HUES6 (cell line): ENCODE results near the gene DIRAS1.
"Not testable (repeated sequence)": the region's sequence is repeated elsewhere in the genome, so short reads cannot be mapped to it uniquely, and the experiment has no call there.

ENCODE experiments used
- H3K27ac ChIP-seq: 2 replicates; pipeline ENCODE4 v1.7.0; 2013; ENCODE audit warnings: low read depth, mild to moderate bottlenecking, low read length, inconsistent platforms
- H3K27me3 ChIP-seq: 2 replicates; pipeline ENCODE4 v1.6.1; 2013; ENCODE audit warnings: low read length; ENCODE audit not compliant: control insufficient read depth, insufficient read depth
- H3K36me3 ChIP-seq: 2 replicates; pipeline ENCODE4 v1.6.1; 2013; ENCODE audit warnings: low read length; ENCODE audit not compliant: control insufficient read depth, insufficient read depth
- H3K4me1 ChIP-seq: 2 replicates; pipeline ENCODE4 v1.6.1; 2013; ENCODE audit warnings: low read length; ENCODE audit not compliant: control insufficient read depth, insufficient read depth
- H3K4me3 ChIP-seq: 2 replicates; pipeline ENCODE4 v1.5.1; 2013; ENCODE audit warnings: low read depth, low read length
- H3K9ac ChIP-seq: one replicate; pipeline ENCODE4 v1.6.1; 2013; ENCODE audit warnings: mild to moderate bottlenecking, low read length
- H3K9me3 ChIP-seq: 2 replicates; pipeline ENCODE4 v1.6.1; 2013; ENCODE audit warnings: low read depth, low read length; ENCODE audit not compliant: control insufficient read depth, insufficient read depth

Gene DIRAS1

GRCh38 chr19:2685204-2685704 lies 35.9 kb downstream of the DIRAS1 start:
- H3K9ac ChIP-seq: no peak overlapping the region

GRCh38 chr19:2683430-2684003 lies 37.7 kb downstream of the DIRAS1 start:
- H3K27me3 ChIP-seq: no peaks in the 10 kb centered on the region
- H3K36me3 ChIP-seq: no peaks in the 10 kb centered on the region
- no peak overlapping the region for H3K4me3 ChIP-seq
- H3K27ac ChIP-seq: no peak overlapping the region
- H3K4me1 ChIP-seq: no peaks in the 10 kb centered on the region
- H3K9ac ChIP-seq: no peak overlapping the region
- H3K9me3 ChIP-seq: no peaks in the 10 kb centered on the region

More at GRCh38 chr19:2685204-2685704, 35.9 kb downstream of the DIRAS1 start:
- H3K4me3 ChIP-seq: no peak overlapping the region
- no peak overlapping the region for H3K27ac ChIP-seq
- H3K4me1 ChIP-seq: no peaks in the 10 kb centered on the region
- no peaks in the 10 kb centered on the region for H3K9me3 ChIP-seq
- H3K36me3 ChIP-seq: no peaks in the 10 kb centered on the region
- H3K27me3 ChIP-seq: no peaks in the 10 kb centered on the region

- H3K27me3 ChIP-seq: peaks cover 18% of the 10 kb centered on the region; the same call in 1 of the 2 replicates
- no peak overlapping the region for H3K27ac ChIP-seq
- H3K4me3 ChIP-seq: no peak overlapping the region
- no peak overlapping the region for H3K9ac ChIP-seq
- peaks cover under 1% of the 10 kb centered on the region; the same call in 1 of the 2 replicates for H3K4me1 ChIP-seq
- no peaks in the 10 kb centered on the region for H3K36me3 ChIP-seq
- H3K9me3 ChIP-seq: no peaks in the 10 kb centered on the region
Observed at GRCh38 chr19:2680808-2681207, 40.4 kb downstream of the DIRAS1 start.

GRCh38 chr19:2679439-2679838 lies 41.7 kb downstream of the DIRAS1 start:
- no peak overlapping the region for H3K4me3 ChIP-seq
- no peak overlapping the region for H3K27ac ChIP-seq
- H3K9ac ChIP-seq: no peak overlapping the region
- H3K27me3 ChIP-seq: peaks cover 31% of the 10 kb centered on the region
- no peaks in the 10 kb centered on the region for H3K36me3 ChIP-seq
- no peaks in the 10 kb centered on the region for H3K9me3 ChIP-seq
- peaks cover 12% of the 10 kb centered on the region for H3K4me1 ChIP-seq

- peaks cover 12% of the 10 kb centered on the region for H3K4me1 ChIP-seq
- H3K9me3 ChIP-seq, H3K4me3 ChIP-seq, H3K36me3 ChIP-seq, H3K27ac ChIP-seq, H3K9ac ChIP-seq: not testable (repeated sequence)
- H3K27me3 ChIP-seq: peaks cover 35% of the 10 kb centered on the region
Observed at GRCh38 chr19:2678948-2679347, 42.2 kb downstream of the DIRAS1 start.

- H3K4me3 ChIP-seq: no peak overlapping the region
- H3K27me3 ChIP-seq: peaks cover 36% of the 10 kb centered on the region
- H3K9ac ChIP-seq: no peak overlapping the region
- peaks cover 12% of the 10 kb centered on the region for H3K4me1 ChIP-seq
- no peak overlapping the region for H3K27ac ChIP-seq
- no peaks in the 10 kb centered on the region for H3K9me3 ChIP-seq
- no peaks in the 10 kb centered on the region for H3K36me3 ChIP-seq
Observed at GRCh38 chr19:2678044-2678671, 43.0 kb downstream of the DIRAS1 start.

- Histone ChIP-seq H3K27ac (no peak overlapping the region), H3K4me1 (peaks cover 12% of the 10 kb centered on the region), H3K9ac (no peak overlapping the region), H3K36me3 (no peaks in the 10 kb centered on the region), H3K27me3 (peaks cover 36% of the 10 kb centered on the region), H3K4me3 (no peak overlapping the region), H3K9me3 (no peaks in the 10 kb centered on the region)
Observed at GRCh38 chr19:2676823-2677222, 44.3 kb downstream of the DIRAS1 start.

GRCh38 chr19:2675892-2676291 lies 45.3 kb downstream of the DIRAS1 start:
- Histone ChIP-seq H3K9me3 (no peaks in the 10 kb centered on the region), H3K27ac (no peak overlapping the region), H3K4me3 (no peak overlapping the region), H3K4me1 (peaks cover 12% of the 10 kb centered on the region), H3K9ac (no peak overlapping the region), H3K27me3 (peaks cover 36% of the 10 kb centered on the region), H3K36me3 (no peaks in the 10 kb centered on the region)

GRCh38 chr19:2670217-2670616 lies 51.0 kb downstream of the DIRAS1 start:
- Histone ChIP-seq H3K36me3 (no peaks in the 10 kb centered on the region), H3K4me1 (peaks cover 6% of the 10 kb centered on the region), H3K4me3 (no peak overlapping the region), H3K9me3 (no peaks in the 10 kb centered on the region), H3K9ac (no peak overlapping the region), H3K27ac (no peak overlapping the region), H3K27me3 (peaks cover 12% of the 10 kb centered on the region)

- H3K9me3 ChIP-seq: peaks cover under 1% of the 10 kb centered on the region; the same call in 1 of the 2 replicates
- no peak overlapping the region for H3K9ac ChIP-seq
- no peak overlapping the region for H3K4me3 ChIP-seq
- H3K4me1 ChIP-seq: no peaks in the 10 kb centered on the region
- H3K27me3 ChIP-seq: no peaks in the 10 kb centered on the region
- H3K27ac ChIP-seq: no peak overlapping the region
- no peaks in the 10 kb centered on the region for H3K36me3 ChIP-seq
Observed at GRCh38 chr19:2668175-2668763, 52.9 kb downstream of the DIRAS1 start.

- not testable (repeated sequence) for H3K9me3 ChIP-seq, H3K27ac ChIP-seq, H3K27me3 ChIP-seq, H3K4me3 ChIP-seq, H3K9ac ChIP-seq, H3K4me1 ChIP-seq, H3K36me3 ChIP-seq
Observed at GRCh38 chr19:2667349-2667748, 53.8 kb downstream of the DIRAS1 start.
